Suppressor macrophage treated with lipopolysaccharide for 1 hour (primary cell): ENCODE results near the gene PTER.

Source experiments
- DNase-seq, 3 donors: peaks; one replicate each; pipeline ENCODE4 v3.0.0-alpha.2; 2020 to 2022

The PTER gene

GRCh38 chr10:16472828-16473227 lies 36.0 kb downstream of the PTER start:
- no peak for DNase-seq

- DNase-seq = no peak
Observed at GRCh38 chr10:16477757-16478156, 40.9 kb downstream of the PTER start.

DNA sequence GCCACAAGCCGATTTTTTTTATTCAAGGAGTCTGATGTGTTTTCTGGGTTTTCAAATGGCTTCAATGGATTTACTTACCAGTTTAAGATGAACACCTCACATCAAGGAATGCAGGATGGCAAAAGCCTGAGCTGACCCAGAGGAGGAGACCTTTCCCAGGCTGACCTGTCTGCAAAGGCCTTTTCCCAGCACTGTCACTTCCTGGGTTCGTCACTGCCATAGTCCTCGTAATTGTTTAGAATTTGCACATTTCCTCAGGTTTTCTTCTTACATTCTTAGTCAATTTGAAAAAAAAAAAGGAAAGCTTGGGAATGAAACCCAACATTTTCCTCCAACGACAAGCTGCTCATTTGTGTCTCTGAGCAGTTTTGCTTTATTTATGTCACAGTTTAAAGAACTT lies 42.0 kb downstream of the PTER start:
- no peak for DNase-seq

DNA sequence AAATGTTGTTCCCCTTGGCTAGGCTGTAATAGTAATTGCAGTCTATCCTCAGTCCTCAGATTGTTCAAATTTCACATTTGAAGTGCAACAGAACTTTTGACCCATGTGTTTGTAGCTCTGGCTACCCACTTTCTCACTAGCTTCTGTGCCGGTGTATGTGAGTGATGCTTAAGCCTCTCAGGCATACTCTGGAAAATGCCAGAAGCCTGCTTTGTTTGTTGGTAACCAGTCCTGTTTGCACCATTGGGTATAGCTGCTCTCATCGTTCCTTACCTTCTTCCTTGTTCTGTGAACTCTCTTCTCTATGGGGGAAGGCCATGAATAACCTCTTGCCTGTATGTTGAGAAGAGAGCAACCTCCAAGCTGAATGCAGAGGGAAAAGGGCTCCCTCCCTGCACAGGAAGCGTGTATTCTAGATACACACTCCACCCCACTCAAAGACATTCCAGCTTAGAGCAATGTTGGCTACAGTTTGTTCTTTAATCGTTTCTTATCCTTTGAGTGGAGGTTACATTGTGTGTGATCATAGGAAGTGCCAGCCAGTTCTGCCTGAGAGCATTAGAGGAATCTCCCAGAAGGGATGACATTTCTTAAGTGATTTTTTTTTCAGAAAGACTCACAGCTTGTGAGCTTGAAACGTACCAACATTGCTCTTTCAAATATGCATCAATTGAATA lies 44.4 kb downstream of the PTER start:
- no peak for DNase-seq

DNA sequence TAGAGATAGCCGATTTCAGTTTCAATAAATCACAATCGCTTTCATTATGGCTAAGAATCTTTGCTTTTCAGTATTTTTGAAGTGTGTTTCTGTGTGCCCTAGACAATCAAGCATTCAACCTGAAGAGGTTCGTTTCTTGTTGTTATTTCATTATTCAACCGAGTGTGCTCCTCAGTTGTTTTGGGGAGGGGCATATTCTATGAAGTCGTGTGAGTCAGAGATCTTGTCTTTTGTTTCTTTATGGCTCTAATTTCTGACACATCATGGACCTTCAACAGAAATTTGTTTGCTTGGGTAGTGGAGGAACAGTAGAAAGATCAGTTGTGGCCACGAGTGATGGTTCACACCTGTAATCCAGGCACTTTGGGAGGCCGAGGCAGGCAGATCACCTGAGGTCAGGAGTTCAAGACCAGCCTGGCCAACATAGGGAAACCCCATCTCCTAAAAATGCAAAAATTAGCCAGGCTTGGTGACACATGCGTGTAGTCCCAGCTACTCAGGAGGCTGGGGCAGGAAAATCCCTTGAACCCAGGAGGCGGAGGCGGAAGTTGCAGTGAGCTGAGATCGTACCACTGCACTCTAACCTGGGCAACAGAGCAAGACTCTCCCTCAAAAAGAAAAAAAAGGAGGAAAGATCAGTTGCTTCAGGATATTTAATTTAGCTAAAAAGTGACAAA lies 46.6 kb downstream of the PTER start:
- no peak for DNase-seq

DNA sequence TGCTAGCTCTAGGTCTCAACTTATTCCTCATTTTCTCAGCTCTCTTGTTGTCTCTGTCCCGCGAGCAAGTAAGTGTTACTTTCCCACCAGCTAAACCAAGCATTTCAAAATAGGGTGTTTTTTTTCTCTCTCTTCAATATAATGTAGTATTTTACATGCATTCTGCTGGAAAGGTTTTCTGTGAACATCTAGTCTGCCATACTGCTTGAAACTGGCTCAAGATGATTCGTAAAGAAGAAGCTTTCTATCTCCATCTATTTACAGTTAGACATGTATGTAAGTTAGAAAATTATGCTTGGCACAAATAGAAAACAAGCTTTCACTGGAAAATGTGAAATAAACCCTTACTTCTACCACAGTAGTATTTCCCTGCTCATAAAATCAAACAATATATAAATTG lies 53.7 kb downstream of the PTER start:
- no peak for DNase-seq

DNA sequence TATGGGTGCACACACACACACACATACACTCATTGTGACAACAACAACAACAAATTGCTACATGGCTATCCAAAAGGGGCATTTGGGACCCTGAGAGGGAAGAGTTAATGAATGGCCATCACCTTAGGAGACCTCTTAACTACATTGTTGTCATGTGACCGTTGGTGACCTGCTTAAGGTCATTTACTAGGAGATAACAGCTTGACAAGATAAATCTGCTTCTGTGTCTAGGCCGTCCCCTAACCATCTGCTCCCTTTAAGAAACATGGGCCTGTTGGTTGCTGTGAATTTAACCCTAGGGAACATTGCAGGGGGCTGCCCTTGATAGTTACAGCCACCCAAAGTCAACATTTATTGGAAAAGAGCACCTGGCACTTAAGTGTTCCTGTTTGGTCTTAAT lies 55.1 kb downstream of the PTER start:
- no peak for DNase-seq

DNA sequence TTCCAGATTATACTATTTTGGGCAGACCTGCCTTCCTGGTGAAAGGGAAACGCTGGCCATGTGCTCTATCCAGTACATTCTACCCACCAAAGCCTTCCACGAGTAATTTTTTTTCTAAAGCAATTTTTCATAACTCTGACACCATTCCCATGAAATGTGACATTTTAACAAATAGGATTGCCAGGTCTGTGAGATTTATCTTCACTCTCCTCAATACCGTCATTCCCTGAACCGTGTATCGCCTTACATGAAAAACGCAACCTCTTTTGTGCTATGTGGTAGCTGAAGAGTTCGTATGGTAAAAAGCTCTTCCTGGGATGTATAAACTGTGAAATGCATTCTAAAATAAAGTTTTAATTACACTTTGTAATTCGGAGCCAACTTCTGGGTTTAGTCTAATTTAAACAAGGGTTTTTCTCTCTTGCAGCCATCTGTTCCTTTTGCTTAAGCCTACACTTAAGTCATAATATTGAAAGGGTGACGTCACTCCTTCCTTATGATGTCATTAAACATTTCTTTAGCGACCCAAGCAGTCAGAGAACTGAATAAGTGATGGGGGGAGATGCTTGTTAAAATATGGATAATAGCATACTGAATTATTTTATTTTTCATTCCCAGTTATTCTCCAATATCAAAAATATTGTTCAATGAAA lies 57.2 kb downstream of the PTER start:
- no peak for DNase-seq

GRCh38 chr10:16497911-16498310 lies 61.1 kb downstream of the PTER start:
- no peak for DNase-seq

DNA sequence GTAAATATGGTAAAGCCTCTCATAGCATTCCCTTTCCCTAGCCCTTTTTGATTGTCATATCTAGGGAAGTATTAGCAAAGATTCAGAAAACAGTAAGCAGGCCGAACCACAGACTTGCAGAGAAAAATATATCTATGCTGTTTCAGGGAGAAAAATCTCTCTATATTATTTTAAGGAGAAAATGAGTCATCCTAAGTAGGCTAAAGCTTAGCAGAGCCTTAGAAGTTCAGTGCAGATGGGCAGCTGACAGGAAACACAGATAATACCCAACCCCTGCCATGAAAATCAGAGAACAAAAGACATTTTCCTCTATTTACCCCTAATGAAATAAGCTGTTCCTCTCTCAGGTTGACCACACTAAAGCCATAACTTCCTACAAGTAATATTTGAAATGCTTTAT lies 68.4 kb downstream of the PTER start:
- DNase-seq = no peak

DNA sequence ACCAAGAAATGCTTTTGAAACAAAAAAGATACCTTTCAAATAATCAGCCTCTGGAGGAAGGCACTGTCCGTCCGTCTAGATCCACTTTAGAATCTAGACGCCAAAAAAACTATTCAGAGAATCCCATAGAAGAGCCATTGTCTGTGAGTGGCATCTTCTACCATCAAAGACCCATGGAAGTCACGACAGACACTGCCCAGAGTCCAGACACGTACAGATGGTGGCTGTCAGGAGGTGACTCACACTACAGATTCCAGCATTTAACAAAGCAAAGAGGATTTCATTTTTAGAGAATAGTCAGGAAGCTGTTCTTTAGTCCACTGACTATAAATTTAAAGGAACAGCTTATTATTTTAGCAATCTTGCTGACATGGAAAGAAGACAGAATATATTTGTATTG lies 73.2 kb downstream of the PTER start:
- no peak for DNase-seq

- DNase-seq = no peak
Observed at GRCh38 chr10:16510843-16511242, 74.0 kb downstream of the PTER start.

- DNase-seq = peak in 1 of 3 donors; percentile 5
Observed at GRCh38 chr10:16518822-16519221, 82.0 kb downstream of the PTER start.

DNA sequence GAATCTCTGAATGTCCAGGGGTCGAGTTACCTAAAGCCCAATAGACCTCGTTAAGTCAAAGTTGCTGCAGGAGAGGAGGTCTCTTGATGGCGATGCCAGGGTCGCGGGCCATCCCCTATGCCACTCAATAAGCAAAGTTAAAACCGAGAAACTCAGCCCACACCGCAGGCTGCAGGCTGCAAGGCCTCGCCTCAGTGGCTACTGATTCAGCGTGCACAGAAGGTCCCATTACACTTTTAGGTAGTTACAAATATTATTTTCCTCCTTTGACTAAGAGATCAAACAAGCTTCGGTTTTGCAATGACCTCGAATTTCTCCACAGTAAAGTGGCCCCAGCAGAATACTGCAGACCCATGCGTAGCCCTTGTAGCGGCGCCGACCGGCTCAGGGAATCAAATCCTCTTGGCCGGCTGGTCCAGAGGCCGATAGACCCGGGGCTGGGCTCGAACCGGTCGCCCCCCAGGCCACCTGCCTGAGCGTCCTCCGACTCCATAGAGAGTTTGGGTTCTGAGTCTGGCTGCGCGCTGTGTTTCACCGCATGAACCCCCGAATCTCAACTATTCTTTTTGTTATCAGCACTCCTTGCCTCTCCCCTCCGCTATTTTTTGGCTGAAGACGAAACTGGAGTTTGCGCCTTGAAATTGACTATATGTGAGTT lies 82.6 kb downstream of the PTER start:
- no peak for DNase-seq

DNA sequence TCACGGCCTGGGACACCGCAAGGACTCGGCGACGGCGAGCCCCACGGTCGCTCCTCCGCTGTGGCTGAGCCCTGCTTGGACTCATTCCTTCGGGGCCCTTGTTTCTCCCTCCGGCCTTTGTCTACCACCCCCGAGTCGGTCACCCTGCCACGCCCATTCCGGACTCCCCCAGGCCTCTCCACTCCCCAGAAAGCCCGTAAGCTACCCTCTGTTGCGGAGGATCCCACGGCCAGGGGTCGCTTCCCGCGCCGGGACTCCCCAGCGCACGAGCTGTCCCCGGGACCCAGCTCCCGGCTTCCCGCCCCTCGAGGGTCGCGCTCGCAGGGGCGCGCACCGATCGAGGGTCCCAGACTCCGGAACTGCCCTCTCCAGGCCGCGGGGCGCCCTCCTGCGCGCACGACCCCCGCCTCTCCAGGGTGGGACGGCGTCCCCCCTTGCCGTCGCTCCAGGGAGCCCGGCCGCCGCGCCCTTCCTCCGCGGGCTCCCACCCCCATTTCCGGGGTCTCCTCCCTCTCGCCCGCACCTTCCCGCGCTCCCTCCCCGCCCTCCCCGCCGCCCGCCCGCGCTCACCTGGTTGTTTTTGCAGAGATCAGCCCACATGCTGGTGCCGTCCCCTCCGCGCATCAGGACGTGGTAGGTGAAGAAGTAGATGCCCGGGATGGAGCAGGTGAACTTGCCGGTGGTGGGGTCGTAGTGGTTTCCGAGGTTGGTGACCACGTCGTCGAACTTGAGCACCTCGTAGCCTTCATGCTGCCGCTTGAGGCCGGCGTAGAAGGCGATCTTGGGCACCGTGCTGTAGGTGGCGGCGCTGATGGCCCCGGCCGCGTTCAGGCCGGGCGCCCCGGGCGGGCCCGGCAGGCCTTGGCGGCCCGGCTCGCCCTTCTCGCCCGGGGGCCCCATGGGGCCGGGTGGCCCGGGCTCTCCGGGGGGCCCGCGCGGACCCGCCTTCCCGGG lies 83.4 kb downstream of the PTER start:
- DNase-seq = peak in 1 of 3 donors; percentile 15

GRCh38 chr10:16520900-16521299 lies 84.1 kb downstream of the PTER start:
- peak; percentile 13 to 58 (median 29) for DNase-seq

DNA sequence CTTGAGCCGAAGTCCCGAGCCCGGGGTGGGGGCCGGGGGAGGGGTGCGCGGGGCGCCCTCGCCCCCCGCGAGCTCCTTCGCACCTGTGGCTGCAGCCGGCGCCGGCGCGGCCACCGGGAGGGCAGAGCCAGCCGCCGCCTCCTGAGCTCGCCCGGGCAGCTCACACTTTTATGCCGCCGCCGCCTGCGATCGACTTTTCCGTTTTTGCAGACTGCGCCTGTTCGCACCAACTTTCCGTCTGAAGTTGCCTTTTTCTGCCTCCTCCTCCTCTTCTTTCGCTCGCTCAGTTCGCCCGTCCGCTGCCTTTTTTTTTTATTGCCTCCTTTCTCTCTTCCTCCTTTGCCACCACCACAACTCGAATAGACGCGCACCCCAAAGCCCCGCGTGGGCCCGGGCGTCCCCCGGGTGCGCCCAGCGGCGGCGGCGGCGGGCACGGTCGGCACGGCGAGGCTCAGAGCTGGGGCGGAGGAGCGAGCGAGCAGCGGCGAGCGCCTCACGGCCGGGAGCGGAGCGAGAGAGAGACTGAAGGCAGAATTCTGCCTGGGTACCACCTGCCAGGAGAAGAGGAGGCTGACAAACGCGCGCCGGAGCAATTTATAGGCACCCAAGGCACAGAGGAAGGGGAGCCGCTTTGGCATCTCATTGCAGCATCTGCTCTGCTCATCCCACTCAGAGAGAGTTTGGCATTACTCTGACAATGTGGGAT lies 84.7 kb downstream of the PTER start, which contains the start of gene C1QL3:
C1QL3 (minus strand) TSS at position 569 of the 706 bp plus-strand sequence. CDS start 814 bp downstream, outside the sequence.
- DNase-seq = peak in 2 of 3 donors; percentile 17 to 46

DNA sequence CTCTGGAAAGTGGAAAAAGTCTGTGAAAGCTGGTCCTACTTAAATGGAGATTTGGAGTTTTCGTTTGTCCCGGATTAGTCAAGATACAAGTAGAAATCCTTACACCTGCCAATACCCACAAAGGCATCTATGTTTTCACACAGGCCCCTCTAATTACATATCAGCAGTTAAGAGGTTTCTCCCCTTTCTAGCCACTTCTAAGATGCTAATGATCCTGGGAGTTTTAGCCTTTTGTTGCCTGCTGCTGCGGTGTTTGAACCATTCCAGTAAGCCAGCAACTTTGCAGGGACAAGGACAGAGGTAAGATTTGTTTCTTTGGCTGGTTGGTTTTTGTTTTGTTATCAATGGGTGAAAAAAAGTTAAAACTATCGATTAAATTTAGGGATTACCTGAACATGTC lies 90.6 kb downstream of the PTER start:
- no peak for DNase-seq

GRCh38 chr10:16529853-16530252 lies 93.0 kb downstream of the PTER start:
- no peak for DNase-seq

DNA sequence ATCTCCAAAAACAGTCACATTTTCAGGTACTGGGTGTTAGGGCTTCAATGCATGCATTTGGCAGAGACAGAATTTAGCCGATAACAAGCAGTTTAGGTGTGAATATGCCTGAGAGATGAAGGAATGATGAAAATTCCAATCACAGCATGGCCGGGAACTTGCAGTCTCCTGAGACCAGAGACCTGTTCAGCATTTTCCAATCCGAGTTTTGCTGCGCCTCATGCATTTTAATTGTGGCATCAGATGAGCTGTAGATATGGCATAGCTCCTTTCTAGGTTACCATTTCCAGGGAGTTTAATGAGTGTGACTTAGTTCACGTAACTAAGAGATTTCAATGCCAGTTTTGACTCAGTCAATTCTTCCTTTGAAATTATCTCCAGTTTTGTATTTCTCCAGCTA lies 99.3 kb downstream of the PTER start:
- DNase-seq = no peak

GRCh38 chr10:16544099-16544498 lies 107.3 kb downstream of the PTER start:
- DNase-seq = no peak

DNA sequence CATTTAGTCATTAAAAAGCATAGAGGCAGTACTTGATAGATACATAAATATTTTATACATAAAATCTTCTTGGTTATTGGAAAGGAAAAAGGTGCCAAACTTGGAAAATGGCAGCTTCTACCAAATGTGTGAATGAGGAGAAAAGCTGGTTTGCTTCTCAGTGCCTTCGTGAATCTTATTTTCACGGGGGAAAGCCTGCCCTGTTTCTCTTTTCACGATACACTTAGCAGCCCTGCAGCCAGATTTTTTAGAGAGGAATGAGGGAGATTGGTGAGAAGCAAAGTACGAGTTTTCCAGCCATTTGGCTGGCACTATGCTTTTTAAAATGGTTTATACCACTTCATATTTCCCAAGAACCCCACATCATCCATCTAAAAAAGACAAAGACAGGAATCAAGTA lies 107.8 kb downstream of the PTER start:
- no peak for DNase-seq
